ENCODE measurements around the gene KIAA2012. TPM values are rescaled to one million over a fixed set of nuclear protein-coding genes. Genes with fewer than 3 reads are reported as not detected.

Gene KIAA2012
- polyA plus RNA-seq, 3 donors = not detected

DNA sequence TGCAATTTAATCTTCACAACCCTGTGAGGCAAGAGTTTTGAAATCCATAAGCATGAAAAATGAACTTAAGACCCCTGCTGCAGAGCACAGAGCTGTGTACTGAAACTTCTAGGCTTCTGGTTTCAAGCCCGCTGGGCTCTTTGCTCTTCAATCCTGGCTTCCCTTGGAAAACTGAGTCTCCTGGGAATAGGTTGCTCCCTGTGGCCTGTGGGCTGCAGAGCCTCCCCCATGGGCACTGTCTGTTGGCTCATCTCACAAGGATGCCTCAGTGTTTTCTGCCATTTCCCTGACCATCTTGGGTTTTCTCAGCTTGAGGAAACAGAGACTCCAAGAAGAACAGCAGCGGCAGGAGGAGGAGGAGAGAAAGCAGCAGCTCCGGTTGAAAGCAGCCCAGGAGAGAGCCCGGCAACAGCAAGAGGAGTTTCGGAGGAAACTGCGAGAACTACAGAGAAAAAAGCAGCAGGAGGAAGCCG lies 120.9 kb downstream of the KIAA2012 start:
- H3K9me3 ChIP-seq (replicated peaks in 1 of 2; ENCODE audit: control insufficient read depth in 1 of 2, insufficient read depth in 1 of 2, low read length in 2 of 2) = no peaks in the 10 kb centered on the region
- 91% methylated on average over 6 of the region's 7 CpGs for WGBS (ENCODE audit: insufficient coverage)
- no peak overlapping the region for H3K4me3 ChIP-seq (replicated peaks in 1 of 3; ENCODE audit: low read depth in 2 of 3, low read length in 3 of 3)
- no peaks in the 10 kb centered on the region for H3K79me2 ChIP-seq (ENCODE audit: insufficient read depth, low read length)
- Mint-ChIP-seq H3K9me3 (no peaks in the 10 kb centered on the region), H3K36me3 (no peaks in the 10 kb centered on the region), H3K4me3 (no peak overlapping the region), H3K27ac (no peak overlapping the region), H3K4me1 (peaks cover 8% of the 10 kb centered on the region), H3K27me3 (ENCODE audit: low read depth in 3 of 3) (peaks cover 0 to 3% (median 0%) of the 10 kb centered on the region in 3 donors)
- no peak overlapping the region for H3K9ac ChIP-seq (ENCODE audit: insufficient read depth, low read length, poor library complexity, severe bottlenecking)
- peaks cover 5 to 6% of the 10 kb centered on the region in 2 donors for H3K4me1 ChIP-seq (ENCODE audit: control insufficient read depth in 1 of 2, insufficient read depth in 2 of 2, low read length in 2 of 2)
- intact Hi-C loops (cut with micrococcal nuclease) = no loop called here
- no peak for DNase-seq
- H4K20me1 ChIP-seq (ENCODE audit: insufficient read depth, low read length) = no peaks in the 10 kb centered on the region
- TF ChIP-seq, protein P1, sequence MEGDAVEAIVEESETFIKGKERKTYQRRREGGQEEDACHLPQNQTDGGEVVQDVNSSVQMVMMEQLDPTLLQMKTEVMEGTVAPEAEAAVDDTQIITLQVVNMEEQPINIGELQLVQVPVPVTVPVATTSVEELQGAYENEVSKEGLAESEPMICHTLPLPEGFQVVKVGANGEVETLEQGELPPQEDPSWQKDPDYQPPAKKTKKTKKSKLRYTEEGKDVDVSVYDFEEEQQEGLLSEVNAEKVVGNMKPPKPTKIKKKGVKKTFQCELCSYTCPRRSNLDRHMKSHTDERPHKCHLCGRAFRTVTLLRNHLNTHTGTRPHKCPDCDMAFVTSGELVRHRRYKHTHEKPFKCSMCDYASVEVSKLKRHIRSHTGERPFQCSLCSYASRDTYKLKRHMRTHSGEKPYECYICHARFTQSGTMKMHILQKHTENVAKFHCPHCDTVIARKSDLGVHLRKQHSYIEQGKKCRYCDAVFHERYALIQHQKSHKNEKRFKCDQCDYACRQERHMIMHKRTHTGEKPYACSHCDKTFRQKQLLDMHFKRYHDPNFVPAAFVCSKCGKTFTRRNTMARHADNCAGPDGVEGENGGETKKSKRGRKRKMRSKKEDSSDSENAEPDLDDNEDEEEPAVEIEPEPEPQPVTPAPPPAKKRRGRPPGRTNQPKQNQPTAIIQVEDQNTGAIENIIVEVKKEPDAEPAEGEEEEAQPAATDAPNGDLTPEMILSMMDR (IDR thresholded peaks at IDR 0.05) = no peak
- H3K27me3 ChIP-seq (ENCODE audit: control insufficient read depth in 2 of 2, insufficient read depth in 2 of 2, low read length in 2 of 2) = no peaks in the 10 kb centered on the region
- no peak overlapping the region for H2AFZ ChIP-seq (ENCODE audit: insufficient read depth, low read depth, low read length, poor library complexity, severe bottlenecking)
- no peaks in the 10 kb centered on the region for H3K36me3 ChIP-seq (replicated peaks in 1 of 2; ENCODE audit: control insufficient read depth in 1 of 2, insufficient read depth in 2 of 2, low read length in 2 of 2)
- no peak overlapping the region for H3K4me2 ChIP-seq (replicated peaks; ENCODE audit: extremely low read depth, low read length, poor library complexity, severe bottlenecking)
- no peak overlapping the region for H3K27ac ChIP-seq (ENCODE audit: low read depth in 1 of 2, low read length in 2 of 2)

DNA sequence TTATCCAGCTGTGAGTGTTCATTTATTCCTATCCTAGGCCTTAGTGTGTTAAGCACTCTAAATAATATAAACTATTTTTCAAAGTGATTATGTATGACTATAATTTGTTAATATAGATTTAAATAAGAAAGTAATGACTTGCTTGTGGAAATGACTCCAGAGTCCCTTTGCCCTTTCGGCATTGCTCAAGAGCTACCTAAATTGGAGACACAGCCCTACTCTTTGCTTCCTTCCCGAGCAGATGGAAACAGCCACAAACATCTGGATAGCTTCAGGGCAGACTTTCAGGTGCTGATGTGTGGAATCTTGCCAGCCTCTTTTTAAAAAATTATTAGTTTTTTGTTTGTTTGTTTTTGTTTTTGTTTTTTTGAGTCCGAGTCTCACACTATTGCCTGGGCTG lies 121.4 kb downstream of the KIAA2012 start:
- no peak overlapping the region for H3K4me3 ChIP-seq (replicated peaks in 1 of 3; ENCODE audit: low read depth in 2 of 3, low read length in 3 of 3)
- H2AFZ ChIP-seq (ENCODE audit: insufficient read depth, low read depth, low read length, poor library complexity, severe bottlenecking) = no peak overlapping the region
- no peak overlapping the region for H3K27ac Mint-ChIP-seq
- H3K9me3 ChIP-seq (replicated peaks in 1 of 2; ENCODE audit: control insufficient read depth in 1 of 2, insufficient read depth in 1 of 2, low read length in 2 of 2) = no peaks in the 10 kb centered on the region
- no peaks in the 10 kb centered on the region for H4K20me1 ChIP-seq (ENCODE audit: insufficient read depth, low read length)
- H3K4me1 Mint-ChIP-seq = peaks cover 8% of the 10 kb centered on the region
- H3K9ac ChIP-seq (ENCODE audit: insufficient read depth, low read length, poor library complexity, severe bottlenecking) = no peak overlapping the region
- intact Hi-C loops (cut with micrococcal nuclease) = no loop called here
- DNase-seq = no peak
- peaks cover 0 to 3% (median 0%) of the 10 kb centered on the region in 3 donors for H3K27me3 Mint-ChIP-seq (ENCODE audit: low read depth in 3 of 3)
- no peak overlapping the region for H3K27ac ChIP-seq (ENCODE audit: low read depth in 1 of 2, low read length in 2 of 2)
- no peak overlapping the region for H3K4me3 Mint-ChIP-seq
- TF ChIP-seq, protein P1 (IDR thresholded peaks at IDR 0.05) = no peak
- no peaks in the 10 kb centered on the region for H3K9me3 Mint-ChIP-seq
- WGBS (ENCODE audit: insufficient coverage) = 86% methylated on average over 2 of the region's 3 CpGs
- no peaks in the 10 kb centered on the region for H3K36me3 Mint-ChIP-seq
- H3K27me3 ChIP-seq (ENCODE audit: control insufficient read depth in 2 of 2, insufficient read depth in 2 of 2, low read length in 2 of 2) = no peaks in the 10 kb centered on the region
- no peak overlapping the region for H3K4me2 ChIP-seq (replicated peaks; ENCODE audit: extremely low read depth, low read length, poor library complexity, severe bottlenecking)
- H3K79me2 ChIP-seq (ENCODE audit: insufficient read depth, low read length) = no peaks in the 10 kb centered on the region
- no peaks in the 10 kb centered on the region for H3K36me3 ChIP-seq (replicated peaks in 1 of 2; ENCODE audit: control insufficient read depth in 1 of 2, insufficient read depth in 2 of 2, low read length in 2 of 2)
- H3K4me1 ChIP-seq (ENCODE audit: control insufficient read depth in 1 of 2, insufficient read depth in 2 of 2, low read length in 2 of 2) = peaks cover 5 to 6% of the 10 kb centered on the region in 2 donors

Measured in CD14-positive monocyte (primary cell).